LNCaP clone FGC (cell line): Measurements from ENCODE around the gene TCERG1L.

Experiments used
- DNase-seq: peaks from one replicate; pipeline ENCODE4 v3.0.0-alpha.2; 2011; ENCODE audit warnings: low read depth
- H3K4me3 ChIP-seq: 2 replicates; pipeline ENCODE4 v1.5.1; 2011; ENCODE audit warnings: mild to moderate bottlenecking, low read depth, low read length, control low read depth
- CTCF ChIP-seq: IDR thresholded peaks from 2 replicates; pipeline ENCODE4 v1.5.1; 2012; ENCODE audit warnings: mild to moderate bottlenecking; ENCODE audit not compliant: control insufficient read depth, insufficient read depth; ENCODE audit errors: extremely low read depth

Gene TCERG1L

DNA sequence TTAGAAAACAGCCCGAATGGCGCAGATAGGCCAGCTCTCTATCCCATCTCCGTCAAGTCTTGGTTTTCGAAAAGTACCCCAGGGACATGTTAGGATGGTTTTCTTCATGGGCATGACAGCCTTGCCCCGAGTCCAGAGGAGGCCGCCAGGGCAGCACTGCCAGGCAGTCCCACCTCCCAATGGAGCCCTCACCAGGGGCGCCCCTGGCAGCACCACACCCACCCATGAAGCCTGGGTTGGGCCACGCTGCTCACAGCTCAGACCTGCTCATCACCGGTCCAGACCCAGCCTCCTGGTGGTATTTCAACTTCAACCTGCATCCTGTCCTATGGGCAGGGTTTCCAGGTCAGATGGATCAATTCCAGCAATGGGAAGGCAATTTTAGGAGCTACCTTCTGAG lies 53.3 kb downstream of the TCERG1L start:
- DNase-seq = no peak
- TF ChIP-seq CTCF = no peak
- no peak overlapping the region for H3K4me3 ChIP-seq

- TF ChIP-seq CTCF = no peak
- no peak for DNase-seq
- H3K4me3 ChIP-seq = no peak overlapping the region
Observed at GRCh38 chr10:131257027-131257426, 54.5 kb downstream of the TCERG1L start.

DNA sequence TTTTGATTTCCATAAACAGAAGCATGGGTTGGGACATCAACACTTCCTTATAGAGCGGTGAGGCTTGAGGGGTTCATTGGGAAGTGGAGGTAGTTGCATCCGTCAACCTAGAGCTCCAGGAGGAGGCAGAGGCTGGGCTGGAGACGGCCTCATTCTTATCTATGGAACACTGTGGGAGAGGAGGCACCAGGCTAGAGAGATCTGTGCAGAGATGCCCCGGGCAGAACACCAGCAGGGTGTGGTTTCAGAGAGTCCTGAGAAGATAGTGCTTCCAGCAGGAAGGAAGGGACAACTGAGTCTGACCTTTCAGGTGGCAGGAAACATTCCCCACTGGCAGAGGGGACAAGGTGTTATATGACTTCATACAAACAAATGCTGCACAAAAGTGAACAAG lies 56.7 kb downstream of the TCERG1L start:
- TF ChIP-seq CTCF = no peak

GRCh38 chr10:131253931-131254858 lies 57.3 kb downstream of the TCERG1L start:
- no peak for TF ChIP-seq CTCF
- DNase-seq = no peak
- H3K4me3 ChIP-seq = no peak overlapping the region

More for the DNA sequence above, 56.7 kb downstream of the TCERG1L start:
- no peak overlapping the region for H3K4me3 ChIP-seq
- DNase-seq = no peak

DNA sequence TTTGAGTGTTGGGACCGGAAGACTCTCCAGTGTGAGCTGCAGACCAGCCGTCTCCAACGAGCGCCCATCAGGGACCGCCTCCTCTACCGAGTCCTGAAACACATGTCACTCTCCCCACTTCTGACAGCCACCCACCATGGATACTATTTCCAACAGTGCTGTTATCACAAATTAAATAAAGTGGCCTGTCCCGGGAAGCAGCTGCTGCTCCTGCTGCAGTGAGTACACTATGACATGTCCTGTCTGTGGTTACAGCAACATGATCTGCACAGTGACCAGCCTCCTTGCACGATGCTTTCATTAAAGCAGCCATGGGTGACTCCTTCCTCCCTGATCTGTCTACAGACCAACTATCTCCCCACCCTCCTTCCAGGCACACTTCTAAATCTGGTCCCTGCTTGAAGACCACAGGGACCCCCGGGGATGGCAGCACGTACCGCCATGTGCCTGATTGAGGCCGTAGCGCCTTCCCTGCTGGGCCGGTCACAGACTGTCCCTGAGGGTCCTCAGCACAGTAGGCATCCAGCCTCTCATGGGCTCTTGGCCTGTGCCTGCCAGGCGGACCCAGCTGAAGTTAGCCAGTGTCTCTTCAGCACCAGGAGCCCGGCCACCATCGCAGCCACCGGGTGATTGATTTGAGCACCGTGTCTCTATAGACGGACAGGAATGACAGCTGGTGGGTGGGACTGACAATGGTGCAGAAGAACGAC lies 58.8 kb downstream of the TCERG1L start:
- TF ChIP-seq CTCF = no peak

GRCh38 chr10:131251146-131251541 lies 60.4 kb downstream of the TCERG1L start:
- TF ChIP-seq CTCF = no peak
- no peak for DNase-seq
- no peak overlapping the region for H3K4me3 ChIP-seq

More for the DNA sequence above, 58.8 kb downstream of the TCERG1L start:
- no peak for DNase-seq
- H3K4me3 ChIP-seq = no peak overlapping the region
